Stimulated activated CD4-positive, alpha-beta T cell treated with anti-CD3 and anti-CD28 coated beads, Interleukin-4, amount 100 ng/mL, for 4 hours (primary cell): ENCODE results near the gene GLT6D1.
"Not testable (repeated sequence)": the region's sequence is repeated elsewhere in the genome, so short reads cannot be mapped to it uniquely, and the experiment has no call there.

Experiments used
- DNase-seq, 2 experiments: peaks; one replicate each; pipeline ENCODE4 v3.0.0-alpha.2; 2020

GLT6D1 gene

DNA sequence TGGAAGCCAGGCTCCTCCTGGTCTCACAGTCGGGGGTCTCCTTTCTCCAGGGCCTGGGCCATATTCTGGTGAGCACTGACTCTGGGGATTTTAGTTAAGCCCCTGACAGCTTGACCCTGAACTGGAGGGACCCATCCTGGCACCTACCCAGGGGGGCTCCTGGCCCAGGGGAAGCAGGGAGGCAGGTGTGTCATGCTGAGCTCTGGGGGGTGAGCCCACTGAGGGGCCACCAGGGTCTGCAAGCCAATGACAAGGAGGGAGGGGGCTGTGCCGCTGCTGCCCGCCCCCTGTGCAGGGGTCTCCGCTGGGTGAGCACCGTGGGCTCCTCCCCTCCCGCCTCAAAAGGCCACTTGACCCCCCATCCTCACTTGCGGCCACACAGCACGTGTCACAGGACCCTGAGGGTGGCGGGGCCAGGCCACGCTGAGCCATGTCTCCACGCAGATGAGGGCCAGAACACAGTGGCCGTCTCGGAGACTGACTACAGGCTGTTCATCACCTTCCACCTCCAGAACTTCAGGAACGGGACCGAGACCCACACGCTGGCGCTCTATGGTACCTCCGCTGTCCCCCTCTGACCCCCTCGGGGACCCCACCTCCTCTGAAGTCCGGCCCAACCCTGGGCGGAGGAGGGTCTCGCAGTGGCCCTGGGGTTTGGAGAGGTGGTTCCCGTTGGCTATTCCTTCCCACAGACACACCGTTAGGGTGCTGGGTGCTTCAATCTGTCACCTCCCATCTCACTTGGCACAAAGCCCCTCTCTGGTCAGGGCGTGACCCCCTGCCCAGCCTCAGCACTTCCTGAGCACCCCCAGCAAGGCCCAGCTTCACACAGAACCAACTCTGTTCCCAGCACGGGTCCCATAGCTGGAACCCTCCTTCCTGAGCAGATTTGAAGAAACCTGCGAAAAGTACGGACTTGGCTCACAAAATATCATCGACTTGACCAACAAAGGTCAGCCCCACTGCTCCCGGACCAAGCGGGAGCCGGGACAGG lies 25.8 kb upstream of the GLT6D1 start:
- no peak for DNase-seq

DNA sequence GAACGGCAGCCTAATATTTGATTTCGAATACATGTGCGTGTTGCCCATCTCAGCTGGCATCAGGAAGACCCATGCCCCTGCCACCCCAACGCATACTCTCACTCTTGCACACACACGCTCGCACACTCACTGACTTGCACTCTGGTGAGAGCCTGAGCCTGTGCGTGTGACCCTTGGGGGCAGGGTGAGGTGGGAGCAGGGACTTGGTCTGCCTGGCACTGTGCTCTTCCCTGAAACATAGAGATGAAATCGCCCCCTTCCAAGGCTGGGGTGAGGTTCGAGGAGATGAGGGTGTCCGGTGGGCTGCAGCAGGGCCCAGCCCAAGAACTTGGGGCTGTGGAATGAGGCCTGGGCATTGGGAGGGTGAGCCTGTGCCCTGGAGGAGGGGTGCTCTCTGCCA lies 24.9 kb upstream of the GLT6D1 start:
- DNase-seq = no peak

GRCh38 chr9:135663857-135664256 lies 24.5 kb upstream of the GLT6D1 start:
- DNase-seq = no peak

- no peak for DNase-seq
Measured at GRCh38 chr9:135663451-135663770, 24.1 kb upstream of the GLT6D1 start.

- DNase-seq = no peak
Measured at GRCh38 chr9:135662758-135663450, 23.6 kb upstream of the GLT6D1 start, which contains the start of gene LCN9. LCN9 (plus strand) TSS chr9:135663309; CDS start chr9:135663322, 13 bp downstream.

DNA sequence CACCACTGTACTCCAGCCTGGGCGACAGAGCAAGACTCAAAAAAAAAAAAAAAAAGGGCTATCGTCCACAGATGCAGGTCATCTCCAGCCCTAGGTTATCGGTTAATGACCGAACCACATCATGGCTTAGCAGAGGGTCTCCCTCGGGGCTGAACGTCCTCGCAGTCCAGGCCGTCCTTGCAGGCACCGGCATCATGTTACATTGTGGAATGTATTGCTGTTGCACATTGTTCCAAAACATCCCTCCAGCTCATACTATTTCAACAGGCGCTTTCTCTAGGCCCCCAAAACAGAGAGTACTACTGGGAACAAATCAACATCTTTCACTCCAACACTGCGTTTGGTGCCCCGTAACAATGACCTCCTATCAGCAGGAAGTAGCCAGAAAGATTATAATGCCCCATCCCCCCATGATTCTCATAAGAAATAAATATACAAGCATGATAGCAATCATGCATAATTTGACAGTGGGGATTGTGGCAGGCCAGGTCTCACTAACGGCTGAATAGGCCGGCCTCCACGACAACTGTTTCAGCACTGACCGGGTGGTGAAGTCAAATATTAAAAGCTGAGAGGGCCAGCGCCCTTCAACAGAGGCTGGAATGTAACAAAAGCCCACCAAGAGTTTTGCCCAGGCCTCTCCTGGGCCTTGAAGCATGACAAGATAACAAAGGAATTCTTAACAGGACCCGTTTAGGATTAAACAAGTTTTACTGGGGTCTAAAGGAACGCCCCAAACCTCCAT lies 22.6 kb upstream of the GLT6D1 start:
- no peak for DNase-seq

DNA sequence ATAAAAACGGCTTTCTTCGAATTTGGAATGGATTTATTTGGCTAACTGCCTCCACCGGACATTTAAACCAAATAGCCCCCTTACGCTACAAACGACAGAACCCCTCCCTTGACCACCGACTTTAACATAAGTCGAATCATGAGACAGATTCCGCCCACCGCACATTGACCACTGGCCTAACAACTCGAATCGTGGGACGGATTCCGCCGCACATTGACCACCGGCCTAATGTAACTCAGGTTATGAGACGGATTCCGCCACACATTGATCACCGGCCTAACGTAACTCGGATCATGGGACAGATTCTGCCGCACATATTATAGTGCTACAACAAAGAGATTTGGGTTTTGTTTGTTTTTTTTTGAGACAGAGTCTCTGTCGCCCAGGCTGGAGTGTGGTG lies 21.1 kb upstream of the GLT6D1 start:
- DNase-seq = no peak

GRCh38 chr9:135659252-135659651 lies 19.9 kb upstream of the GLT6D1 start:
- no peak for DNase-seq

DNA sequence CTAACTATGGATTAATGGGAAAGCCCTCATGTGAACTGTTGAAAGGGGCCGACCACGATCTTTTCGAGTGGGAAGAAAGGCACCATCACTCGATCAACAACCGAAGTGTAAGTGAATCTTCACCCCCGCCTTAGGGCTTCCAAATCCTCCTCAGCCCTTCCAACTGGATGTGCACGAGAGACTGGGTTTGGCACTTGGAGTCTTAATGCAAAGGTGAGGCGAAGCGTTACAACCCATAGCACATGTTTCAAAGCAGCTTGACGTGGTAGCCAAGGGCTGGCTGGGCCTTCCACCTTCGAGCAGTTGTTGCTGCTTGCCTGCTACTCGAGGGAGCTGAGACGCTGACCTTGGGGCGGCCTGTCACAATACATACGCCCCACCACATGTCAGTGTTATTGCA lies 18.1 kb upstream of the GLT6D1 start:
- no peak for DNase-seq

- DNase-seq = no peak
Measured at GRCh38 chr9:135655317-135655716, 16.0 kb upstream of the GLT6D1 start.

- no peak for DNase-seq
Measured at GRCh38 chr9:135650408-135650807, 11.1 kb upstream of the GLT6D1 start.

GRCh38 chr9:135649508-135649907 lies 10.2 kb upstream of the GLT6D1 start:
- no peak for DNase-seq

GRCh38 chr9:135648494-135649410 lies 9.4 kb upstream of the GLT6D1 start:
- DNase-seq = no peak

GRCh38 chr9:135647884-135648283 lies 8.5 kb upstream of the GLT6D1 start:
- DNase-seq = no peak

DNA sequence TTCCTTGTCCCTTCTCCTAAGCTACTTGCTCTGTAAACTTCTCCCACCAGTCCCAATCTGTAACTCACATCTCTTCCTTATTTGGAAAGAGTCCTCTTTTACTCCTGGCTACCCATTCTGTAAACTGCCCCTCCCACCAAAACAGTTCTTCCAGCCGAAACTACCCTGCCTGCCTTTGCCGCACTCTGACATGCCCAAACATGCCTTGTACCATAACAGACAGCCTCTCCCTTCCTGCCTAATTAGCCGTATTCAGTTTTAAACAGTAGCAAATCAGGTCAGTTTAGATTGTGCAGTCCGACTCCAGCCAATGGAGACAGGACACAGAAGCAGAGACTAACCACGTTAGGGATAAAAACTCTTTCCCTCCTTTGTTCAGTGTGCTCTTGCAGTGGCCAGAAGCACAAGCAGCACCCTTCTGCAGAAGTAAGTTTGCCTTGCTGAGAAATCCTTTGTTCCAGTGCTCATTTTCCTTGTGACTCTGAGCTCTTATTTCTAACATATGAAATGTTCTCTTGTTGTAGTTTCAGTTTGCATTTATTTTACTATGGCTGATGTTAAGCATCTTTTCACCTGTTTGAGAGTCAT lies 5.4 kb upstream of the GLT6D1 start:
- DNase-seq = no peak

- no peak for DNase-seq
Measured at GRCh38 chr9:135641745-135642144, 2.4 kb upstream of the GLT6D1 start.

GRCh38 chr9:135641047-135641446 lies 1.7 kb upstream of the GLT6D1 start:
- no peak for DNase-seq

DNA sequence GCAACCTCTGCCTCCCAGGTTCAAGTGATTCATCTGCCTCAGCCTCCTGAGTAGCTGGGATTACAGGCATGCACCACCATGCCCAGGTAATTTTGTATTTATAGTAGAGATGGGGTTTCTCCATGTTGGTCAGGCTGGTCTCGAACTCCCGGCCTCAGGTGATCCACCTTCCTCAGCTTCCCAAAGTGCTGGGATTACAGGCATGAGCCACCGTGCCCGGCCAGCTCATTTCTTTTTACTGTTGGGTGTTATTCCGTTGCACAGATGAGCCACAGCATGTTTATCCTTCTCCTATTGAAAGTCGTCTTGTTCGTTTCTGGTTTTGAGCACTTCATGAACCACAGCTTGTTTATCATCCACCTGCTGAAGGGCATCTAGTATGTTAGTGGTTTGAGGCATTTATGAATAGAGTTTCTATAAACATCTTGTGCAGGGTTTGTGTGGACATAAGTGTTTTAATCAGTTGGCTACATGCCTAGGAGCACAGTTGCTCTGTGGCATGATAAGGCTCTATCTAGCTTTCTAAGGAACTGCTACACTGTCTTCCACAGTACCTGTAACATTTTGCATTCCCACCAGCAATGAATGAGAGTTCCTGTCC lies 2.3 kb downstream of the GLT6D1 start:
- not testable (repeated sequence) for DNase-seq

DNA sequence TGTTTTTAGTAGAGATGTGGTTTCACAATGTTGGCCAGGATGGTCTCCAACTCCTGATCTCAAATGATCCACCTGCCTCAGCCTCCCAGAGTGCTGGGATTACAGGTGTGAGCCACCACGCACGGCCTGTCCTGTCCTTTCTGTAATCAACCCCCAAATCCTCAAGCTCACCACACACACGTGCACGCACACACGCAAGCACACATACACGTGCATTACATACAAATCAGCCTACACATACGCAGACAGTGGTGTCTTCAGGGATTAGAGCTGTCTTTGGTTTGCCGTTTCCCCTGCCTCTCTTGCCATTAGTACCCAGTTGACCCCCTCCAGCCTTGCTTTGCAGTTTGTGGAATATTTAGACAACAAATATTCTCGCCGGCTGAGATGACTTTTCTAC lies 6.5 kb downstream of the GLT6D1 start:
- DNase-seq = no peak

DNA sequence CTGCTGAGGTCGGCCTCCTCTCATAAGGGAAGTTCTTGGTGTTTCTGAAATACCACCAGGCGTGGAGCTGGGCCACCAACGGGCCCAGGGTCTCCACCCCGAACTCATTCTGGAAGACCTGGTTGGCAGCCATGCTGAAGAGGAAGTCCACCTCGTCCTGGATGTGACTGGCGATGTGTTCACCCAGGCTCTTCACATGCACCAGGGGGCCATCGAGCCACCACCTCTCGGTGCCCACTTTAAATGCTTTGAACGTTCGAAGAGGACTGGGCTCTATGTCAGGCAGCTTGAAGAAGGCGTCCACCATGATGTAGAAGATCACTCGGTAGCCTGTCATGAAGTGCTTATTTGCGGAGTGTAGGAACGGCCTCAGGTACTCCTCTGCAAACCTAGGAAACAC lies 15.1 kb downstream of the GLT6D1 start:
- DNase-seq = no peak

- DNase-seq = no peak
Measured at GRCh38 chr9:135622415-135623020, 16.8 kb downstream of the GLT6D1 start.
